HT1080 (cell line): ENCODE results near the gene TBC1D9. TPM values are rescaled to one million over a fixed set of nuclear protein-coding genes. Genes with fewer than 3 reads are reported as not detected.

Source experiments
- DNase-seq: peaks from one replicate; pipeline ENCODE4 v3.0.0-alpha.2; 2015; ENCODE audit warnings: low read depth
- total RNA-seq: library from RNA; depleted of rRNA; stranded (reverse); fragments of >200 nt; shearing (Covaris generic); gene quantifications from 2 replicates; pipeline ENCODE4 v1.2.3, GENCODE V29; 2014

TBC1D9 gene
- total RNA-seq, 1 experiment from 2014 or later = 28.2 TPM

DNA sequence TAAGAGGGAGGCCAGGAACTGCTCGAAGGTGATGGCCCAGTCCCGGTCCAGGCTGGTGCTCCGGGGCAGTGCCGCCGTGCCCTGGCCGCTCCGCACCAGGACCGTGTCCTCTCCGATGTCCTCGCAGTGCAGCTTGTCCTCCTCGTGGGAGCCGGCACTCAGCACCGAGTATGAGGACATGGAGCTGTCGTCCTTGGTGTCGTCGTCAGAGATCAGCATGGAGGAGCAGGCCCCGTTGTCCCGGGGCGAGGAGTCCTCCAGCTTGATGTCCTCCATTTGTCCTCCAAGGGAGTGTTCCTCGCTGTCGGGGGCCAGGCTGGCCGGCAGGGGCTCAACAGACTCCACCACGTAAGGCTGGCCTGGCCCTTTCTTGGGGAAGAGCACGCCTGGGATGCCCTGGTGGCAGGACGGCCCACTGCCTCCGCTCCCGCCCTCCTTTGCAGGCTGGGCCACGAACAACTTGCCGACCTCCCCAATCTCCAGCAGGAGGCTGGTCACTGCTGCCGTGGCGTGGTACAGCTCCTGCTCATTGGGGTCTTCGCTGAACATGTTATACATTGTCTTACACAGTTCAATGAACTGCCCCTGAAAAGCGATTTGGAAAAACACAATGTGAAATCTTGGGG, 133.7 kb downstream of the TBC1D9 start:
- no peak for DNase-seq

- DNase-seq = no peak
Observed at GRCh38 chr4:140621161-140621560, 135.0 kb downstream of the TBC1D9 start.

- DNase-seq = no peak
Observed at GRCh38 chr4:140617499-140618248, 138.5 kb downstream of the TBC1D9 start.

DNA sequence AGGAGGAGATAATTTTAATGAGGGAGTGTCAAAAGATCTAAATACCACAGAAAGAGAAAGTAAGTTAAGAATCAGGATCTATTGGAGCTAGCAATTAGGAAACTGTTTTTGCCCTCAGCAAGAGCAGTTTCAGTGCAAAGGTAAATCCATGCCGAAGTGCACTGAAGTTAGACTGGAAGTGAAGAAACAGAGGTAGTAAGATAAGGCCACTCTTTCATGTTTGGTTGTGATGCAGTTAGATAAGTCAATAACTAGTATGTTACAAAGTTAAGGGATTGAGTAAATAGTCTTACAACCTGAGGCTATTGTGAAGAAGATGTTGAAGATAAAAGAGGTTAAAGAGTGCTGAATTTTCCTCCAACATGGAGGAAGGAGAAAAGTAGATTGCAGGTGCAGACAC, 140.7 kb downstream of the TBC1D9 start:
- no peak for DNase-seq

GRCh38 chr4:140612357-140612756, 143.8 kb downstream of the TBC1D9 start:
- no peak for DNase-seq

DNA sequence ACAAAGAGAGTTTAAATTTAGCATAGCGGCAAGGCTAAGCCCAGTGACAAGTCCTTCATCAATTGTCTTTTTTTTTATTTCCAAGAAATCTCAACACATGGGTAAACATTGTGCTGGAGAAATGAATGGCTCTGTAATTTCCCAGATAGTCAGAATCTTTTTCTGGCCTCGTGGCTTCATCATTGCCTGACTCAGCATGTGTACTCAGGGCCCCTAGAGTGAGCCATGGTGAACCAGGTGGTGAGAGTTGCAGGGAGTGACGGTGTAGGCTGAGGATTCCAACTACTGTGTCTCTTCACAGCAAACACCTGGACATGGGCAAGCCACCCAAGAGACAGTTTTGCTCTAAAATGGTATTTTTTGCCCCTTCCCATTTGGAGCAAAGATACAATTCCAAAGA, 144.3 kb downstream of the TBC1D9 start:
- DNase-seq = peak; percentile 16

GRCh38 chr4:140609548-140610425, 146.4 kb downstream of the TBC1D9 start:
- peak; percentile 67 for DNase-seq

DNA sequence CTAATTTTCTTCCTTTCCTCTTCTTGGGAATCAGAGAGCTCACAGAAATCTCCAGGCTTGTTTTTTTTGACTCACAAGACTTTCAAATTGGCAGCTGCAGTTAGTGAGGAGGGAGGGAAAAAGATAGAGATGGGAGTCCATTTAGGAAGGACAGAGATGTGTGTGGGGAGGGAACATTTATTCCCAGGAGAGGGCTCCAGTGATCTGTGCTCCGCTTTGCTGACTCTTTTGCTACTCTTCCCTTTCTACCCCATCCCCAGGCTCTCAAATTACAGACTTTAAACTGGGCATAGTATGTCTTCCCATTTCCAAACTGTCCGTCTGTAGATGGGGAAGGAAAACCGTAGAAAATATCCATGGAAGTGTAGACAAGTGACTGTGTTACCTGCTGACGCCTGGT, 148.3 kb downstream of the TBC1D9 start:
- DNase-seq = no peak

DNA sequence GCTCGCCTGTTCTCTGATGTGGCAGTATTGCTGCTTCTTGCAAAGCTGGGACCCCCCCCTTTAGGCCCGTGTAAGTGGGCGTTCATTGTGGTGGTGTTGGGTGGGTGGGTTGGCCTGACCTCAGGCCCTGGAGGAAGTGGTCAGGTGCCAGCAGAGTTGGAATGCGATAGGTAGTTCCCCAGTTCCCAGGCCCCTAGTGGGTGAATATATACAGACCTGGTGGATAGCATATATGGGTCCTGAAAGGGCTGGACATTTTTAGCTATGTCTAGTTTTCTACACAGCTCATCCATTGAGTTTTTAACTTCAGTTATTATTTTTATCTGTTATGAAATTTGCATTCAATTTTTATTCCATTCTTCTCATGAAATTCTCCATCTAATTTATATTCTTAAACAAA, 151.6 kb downstream of the TBC1D9 start:
- DNase-seq = no peak

DNA sequence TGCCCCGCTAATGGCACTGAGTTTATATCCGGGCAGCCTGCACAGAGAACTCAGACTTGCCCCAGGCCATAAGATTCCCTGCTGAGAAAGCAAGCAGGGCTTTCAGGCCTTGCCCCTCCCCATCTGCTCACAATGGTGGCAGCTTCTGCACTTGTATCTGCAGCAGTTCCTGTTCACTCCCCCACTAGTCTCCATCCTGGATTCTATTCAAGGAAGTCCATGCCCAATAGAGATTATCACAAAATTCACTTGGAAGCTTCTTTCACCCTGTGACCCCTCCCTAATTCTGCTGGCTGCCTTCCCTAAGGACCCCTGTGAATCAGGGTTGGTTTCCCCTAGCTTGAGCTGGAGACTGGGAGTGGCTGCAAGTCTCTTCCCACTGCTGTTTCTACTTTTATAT, 152.9 kb downstream of the TBC1D9 start:
- DNase-seq = no peak

GRCh38 chr4:140602714-140603113, 153.5 kb downstream of the TBC1D9 start:
- DNase-seq = no peak

GRCh38 chr4:140600408-140600807, 155.8 kb downstream of the TBC1D9 start:
- no peak for DNase-seq

GRCh38 chr4:140595065-140595464, 161.1 kb downstream of the TBC1D9 start:
- peak; percentile 34 for DNase-seq

DNA sequence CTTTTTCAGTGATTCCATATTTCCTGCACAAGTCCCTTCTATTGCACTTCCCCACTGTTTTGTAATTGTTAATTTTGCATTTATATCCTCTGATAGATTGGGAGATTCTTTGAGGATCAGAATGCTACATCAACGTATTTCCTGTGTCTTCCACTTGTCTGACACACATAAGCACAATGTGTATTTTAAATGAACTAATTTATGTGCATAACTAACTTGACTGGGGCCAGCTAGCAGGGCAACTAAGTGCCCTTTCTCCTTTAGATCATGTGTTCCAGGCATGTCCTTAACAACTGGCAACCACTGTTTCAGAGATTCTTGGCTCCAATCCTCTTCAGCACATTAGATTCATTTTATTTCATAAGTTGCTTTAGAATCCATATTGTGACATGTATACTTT, 171.7 kb downstream of the TBC1D9 start:
- no peak for DNase-seq

GRCh38 chr4:140581078-140581477, 175.1 kb downstream of the TBC1D9 start:
- DNase-seq = no peak

DNA sequence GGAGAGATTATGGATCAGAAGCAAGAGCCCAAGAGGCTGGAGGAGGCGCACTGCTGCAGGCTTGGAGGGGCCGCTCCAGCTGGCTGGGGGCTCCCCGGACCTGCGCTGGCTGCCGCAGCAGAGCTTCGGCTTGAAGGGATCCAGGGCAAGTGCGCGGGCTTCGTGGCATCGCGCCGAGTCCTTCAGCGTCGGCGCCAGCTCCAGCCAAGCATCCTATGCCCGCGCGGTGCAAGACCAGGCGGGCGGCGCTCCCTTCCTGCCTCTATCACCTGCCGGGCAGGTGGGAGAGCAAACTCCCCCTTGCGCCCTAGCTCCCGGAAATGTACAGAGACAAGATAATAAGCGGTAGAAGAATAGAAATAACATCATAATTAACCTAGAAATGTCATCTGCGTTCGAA, 176.9 kb downstream of the TBC1D9 start:
- DNase-seq = no peak

GRCh38 chr4:140575489-140575888, 180.7 kb downstream of the TBC1D9 start:
- DNase-seq = no peak

DNA sequence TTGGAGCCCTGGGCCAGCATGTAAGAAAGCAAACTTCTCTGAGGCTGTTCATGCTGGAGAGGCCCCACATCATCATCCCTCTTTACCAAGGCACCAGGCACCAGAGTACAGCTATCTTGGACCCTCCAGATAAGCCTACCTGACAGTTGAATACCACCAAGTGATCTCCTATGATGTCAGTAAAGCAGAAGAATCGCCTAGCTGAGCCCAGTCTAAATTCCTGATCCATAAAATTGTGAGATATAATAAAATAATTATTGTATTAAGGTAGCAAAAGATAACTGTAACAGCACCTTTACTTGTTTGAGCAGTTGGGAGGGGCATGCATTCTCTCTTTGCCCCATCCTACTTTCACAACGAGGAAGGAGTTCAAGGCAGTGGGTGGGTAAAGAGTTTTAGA, 184.6 kb downstream of the TBC1D9 start:
- DNase-seq = no peak
